Amygdala (tissue), 56 donors: ENCODE measurements around the gene ANKS4B.
"Not testable (repeated sequence)": the region's sequence is repeated elsewhere in the genome, so short reads cannot be mapped to it uniquely, and the experiment has no call there.

Experiments
- DNase-seq, 56 donors: peaks; one replicate each; lab custom pipeline; 2025; lab: John Stamatoyannopoulos, UW

The ANKS4B gene

DNA sequence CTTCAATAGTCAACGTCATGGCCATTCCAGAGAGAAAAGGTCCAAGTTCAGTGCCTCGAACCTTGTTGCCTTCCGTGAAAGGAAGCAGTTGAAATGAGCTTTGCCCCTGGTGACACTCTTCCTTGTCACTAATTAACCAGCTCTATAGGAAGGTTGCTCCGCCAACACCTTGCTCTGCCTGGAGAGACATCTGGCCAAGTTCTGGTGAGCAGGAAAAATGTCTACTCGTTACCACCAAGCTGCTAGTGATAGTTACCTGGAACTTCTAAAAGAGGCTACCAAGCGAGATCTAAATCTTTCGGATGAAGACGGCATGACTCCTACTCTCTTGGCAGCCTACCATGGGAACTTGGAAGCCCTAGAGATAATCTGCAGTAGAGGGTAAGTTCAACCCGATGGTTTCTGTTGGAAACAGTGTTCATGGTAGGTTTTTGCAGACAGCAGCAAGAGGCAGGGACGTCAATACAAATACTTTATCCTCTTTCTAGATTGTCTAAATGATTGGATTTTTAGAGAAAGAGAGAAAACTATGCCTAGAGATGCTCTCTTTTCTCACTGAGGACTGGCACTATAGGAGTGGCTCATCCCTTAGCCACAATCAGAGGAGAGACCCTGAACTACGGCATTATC is at the start of gene ANKS4B:
Gene ANKS4B (plus strand): TSS at position 179 of the 630 bp plus-strand sequence. CDS start 39 bp downstream, at position 218.
- DNase-seq: no peak

DNA sequence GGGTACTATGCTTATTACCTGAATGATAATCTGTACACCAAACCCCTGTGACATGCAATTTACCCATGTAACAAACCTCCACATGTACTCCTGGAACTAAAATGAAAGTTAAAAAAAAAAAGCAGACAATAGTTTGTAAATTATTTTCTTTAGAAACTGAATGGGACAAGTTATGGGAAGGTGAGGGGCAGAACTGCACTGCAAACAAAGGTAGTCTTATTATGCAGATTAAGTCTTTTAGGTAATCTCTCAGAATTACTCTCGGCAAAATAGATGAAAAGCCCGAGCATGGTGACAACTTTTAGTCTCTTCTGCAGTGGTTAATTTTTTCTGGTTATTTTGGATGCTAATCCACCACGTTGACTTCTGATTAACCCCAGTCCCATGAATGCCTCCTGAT is 49.5 kb upstream of the ANKS4B start:
- DNase-seq: no peak

DNA sequence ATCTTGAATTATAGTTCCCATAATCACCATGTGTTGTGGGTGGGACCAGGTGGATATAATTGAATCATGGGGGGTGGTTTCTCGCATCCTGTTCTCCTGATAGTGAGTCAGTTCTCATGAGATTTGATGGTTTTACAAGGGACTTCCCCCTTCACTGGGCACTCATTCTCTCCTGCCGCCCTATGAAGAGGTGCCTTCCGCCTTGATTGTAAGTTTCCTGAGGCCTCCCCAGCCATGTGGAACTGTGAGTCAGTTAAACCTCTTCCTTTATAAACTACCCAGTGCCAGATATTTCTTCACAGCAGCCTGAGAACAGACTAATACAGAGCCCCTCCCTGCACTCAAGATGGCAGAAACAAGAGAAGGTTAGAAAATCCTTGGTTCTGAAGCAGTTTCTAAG is 48.7 kb upstream of the ANKS4B start:
- DNase-seq: no peak

DNA sequence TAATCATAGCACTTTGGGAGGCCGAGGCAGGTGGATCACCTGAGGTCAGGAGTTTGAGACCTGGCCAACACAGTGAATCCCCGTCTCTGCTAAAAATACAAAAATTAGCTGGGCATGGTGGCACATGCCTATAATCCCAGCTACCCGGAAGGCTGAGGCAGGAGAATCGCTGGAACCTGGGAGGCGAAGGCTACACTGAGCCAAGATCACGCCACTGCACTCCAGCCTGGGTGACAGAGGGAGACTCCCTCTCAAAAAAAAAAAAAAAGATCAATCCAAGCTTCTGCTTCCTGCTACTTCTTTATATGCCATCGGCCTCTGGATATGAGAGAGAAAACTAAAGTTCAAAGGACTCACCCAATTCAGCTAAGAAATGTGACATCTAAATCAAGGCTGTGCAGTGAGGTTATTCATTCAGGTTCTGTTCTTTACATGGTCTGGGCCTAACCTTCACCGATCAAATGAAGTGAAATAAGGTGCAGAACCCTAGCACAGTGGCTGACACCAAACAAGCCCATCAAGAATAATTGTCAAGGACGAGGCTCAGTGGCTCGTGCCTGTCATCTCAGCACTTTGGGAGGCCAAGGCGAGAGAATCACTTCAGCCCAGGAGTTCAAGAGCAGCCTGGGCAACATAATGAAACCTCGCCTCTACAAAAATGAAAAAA is 47.7 kb upstream of the ANKS4B start:
- no peak for DNase-seq

DNA sequence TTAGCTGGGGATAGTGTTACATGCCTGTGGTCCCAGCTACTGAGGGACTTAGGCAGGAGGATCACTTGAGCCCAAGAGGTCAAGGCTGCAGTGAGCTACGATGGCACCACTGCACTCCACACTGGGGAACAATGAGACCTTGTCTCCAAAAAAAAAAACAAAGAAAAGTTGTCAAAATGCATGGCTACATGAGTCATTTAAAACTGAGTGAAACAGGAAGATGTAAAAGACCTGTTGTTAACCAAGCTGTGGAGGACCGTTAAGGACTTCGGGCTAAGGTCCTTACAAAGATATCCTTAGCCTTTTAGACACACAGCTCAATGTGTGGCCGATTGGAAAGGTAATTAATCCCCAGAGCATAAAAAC is 47.2 kb upstream of the ANKS4B start:
- DNase-seq: no peak

GRCh38 chr16:21189311-21189710 is 44.2 kb upstream of the ANKS4B start:
- DNase-seq: no peak

- DNase-seq: no peak
These were observed 43.5 kb upstream of the ANKS4B start for GRCh38 chr16:21190013-21190412.

- DNase-seq: no peak
These were observed 42.9 kb upstream of the ANKS4B start for GRCh38 chr16:21190599-21190998.

DNA sequence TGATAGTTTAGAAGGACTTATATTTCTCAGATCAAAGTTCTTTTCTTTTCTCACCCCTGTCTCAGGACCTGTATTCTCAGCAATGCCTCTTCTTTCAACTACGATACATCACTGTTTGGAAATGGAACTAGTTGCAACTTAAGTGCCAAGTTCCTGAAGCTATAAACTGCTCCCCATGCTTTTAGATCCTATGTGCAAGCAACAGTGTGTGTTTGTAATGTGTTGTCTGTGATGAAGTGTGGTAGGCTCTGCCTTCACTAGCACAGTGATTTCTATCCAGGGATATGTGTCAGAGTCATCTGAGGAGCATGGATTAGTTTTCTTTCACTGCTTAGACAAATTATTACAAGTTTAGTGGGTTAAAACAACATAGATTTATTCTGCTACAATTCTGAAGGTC is 40.5 kb upstream of the ANKS4B start:
- no peak for DNase-seq

DNA sequence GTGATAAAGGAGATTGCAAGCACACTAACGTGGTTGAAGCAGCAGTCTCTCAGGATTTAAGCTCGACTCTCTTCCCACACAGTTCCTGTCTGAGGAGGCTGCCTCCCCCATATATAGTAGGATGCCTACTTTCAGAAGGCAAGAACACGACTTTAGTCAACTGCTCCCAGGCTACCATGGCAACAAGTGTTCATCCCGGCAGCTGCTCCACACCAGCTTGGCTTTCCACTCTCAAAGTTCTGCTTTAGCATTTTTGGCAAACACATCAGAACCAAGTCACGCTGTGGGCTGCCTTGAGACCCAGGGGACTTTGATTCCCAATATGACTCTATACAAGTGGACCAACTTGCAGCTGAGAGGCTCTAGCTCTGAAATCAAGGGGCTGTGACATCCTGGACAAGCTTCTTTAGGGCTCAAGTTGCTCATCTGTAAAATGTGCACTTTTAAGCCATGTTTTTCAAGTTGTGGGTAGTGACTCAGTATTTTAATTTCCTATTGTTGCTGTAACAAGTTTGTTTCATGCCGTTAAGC is 38.7 kb upstream of the ANKS4B start:
- DNase-seq: peak in 30 of 56 donors; percentile 0 to 66 (median 12)

DNA sequence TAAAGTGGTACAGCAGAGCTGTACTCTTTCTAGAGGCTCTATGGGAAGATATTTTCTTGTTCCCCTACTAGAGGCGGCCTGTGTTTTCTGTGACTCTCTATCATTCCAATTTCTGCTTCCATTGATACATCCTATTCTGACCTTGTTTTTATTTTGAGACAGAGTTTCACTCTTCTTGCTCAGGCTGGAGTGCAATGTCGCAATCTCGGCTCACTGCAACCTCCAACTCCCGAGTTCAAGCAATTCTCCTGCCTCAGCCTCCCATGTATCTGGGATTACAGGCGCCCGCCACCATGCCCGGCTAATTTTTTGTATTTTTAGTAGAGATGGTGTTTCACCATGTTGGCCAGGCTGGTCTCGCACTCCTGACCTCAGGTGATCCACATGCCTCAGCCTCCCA is 38.2 kb upstream of the ANKS4B start:
- not testable (repeated sequence) for DNase-seq

GRCh38 chr16:21197112-21197511 is 36.4 kb upstream of the ANKS4B start:
- DNase-seq: no peak

- no peak for DNase-seq
These were observed 35.9 kb upstream of the ANKS4B start for GRCh38 chr16:21197621-21198020.

DNA sequence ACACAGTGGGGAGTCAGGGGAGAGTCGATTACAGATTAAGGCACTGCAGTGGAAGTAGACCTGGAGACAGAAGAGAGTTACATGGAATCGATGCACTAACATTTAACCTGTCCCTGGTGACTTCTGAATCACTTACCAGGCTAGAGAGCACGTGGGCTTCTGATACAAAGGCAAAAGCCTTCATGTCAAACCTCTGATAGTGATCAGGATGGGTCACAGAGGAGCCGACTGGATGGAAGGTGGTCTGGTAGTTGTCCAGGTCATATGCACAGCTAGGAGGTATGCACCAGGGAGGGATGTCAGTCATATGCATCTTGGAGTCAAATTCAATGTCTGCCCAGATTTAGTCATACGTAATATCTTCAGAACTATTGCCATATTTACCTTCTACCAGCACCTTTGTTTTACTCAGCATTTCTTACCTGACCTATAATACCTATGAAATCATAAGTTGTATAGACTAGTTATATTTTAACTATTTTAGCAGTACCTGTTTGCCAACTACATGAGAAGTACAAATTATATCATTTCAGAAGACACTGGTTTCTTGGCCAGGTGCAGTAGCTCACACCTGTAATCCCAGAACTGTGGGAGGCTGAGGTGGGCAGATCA is 33.8 kb upstream of the ANKS4B start:
- no peak for DNase-seq

DNA sequence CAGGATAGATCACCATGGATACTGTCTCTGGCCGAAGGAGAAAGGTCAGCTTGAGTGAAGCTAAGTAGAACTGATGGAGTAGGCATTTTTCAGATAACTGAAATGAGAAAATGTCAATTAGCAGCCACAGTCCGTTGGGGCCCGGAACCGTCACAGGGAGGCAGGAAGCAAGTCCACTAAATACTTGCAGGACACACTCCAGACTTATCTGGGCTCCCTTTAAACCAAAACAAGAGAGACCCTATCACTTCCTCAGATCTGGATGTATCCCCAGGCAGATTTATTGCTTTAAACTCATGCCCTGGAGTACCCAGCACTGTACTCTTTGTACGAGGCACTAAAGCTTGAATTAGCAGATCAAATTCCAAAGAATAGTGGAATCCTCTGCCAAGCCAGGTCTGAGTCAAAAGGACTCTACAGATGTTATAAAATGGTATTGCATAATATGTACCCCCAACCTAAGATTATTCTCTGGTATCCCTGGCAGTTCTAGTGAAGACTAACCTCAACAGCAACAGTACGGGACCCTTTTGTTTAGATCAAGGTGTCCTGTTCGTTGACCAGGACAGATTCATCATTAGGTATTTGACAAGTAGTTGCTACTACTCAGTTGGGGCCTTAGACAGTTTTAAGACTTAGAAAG is 30.2 kb upstream of the ANKS4B start:
- no peak for DNase-seq

DNA sequence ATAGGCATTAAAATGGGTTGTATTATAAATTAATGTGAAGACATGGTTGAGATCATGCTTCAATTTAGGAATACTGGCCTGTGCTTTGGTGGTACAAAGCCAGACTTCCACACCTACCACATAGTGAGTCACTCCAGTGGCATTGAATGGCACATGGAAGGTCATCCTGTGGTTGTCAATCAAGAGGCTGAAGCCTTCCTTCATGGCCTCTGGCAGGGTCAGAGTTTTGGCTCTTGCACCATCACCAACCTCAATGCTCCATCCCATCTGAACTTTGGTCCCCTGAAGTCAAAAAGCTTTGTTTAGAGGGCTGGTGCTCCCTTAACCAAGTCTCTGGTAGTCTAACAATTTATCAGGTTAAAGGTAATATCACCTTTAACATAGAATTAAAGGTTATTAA is 28.2 kb upstream of the ANKS4B start:
- no peak for DNase-seq

GRCh38 chr16:21206550-21206949 is 26.9 kb upstream of the ANKS4B start:
- no peak for DNase-seq

DNA sequence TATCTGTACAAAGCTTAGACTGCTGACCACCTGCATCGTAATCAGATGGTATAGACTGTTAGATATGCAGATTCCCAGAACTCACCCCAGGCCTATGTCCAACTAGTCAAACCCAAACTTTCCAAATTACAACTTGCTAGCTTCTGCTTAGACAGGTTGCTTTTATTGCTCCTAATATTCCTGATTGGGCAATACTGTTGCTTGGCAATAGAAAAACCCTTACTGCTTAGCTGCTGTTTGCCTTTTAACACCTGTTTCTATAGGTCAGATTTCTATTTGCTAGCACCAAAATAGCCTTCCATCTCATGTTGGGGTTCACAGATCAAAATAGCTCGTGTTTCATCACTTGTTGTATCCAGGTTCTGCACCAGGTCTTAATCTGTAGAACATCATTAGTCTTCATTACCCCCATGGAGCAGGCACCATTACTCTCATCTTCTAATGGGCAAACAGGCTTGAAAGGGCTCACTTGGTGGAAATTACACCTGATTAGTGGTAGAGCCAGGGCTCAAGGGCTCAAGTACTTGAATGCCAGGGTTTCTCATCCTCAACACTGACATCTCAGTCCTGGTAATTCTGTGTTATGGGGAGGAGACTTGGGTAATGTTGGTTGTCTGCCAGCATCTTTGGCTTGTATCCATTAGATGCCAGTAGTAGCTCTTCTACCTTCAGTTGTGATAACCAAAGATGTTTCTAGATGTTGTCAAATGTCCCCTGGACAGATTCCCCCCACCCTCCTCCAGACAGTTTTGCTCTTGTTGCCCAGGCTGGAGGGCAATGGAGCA is 24.9 kb upstream of the ANKS4B start:
- DNase-seq: no peak

DNA sequence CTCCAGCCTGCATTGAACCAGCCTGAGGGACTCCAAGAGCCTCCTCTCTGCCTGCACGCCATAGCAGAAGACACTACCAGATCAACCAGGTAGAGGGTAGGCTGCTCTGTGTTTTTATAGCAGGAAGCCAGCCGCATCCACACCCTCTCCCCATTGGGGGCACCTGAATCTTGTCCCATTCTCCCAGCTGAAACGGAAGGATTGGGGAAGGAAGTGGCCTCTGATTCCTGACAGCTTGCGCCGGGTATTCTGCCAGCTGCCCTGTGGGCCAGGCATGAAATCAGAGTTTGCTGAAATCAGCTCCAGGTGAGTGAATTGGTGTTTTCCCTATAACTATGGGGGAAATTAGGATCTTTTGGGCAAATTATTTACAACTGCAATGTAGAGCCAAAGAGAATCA is 22.0 kb upstream of the ANKS4B start, which contains the start of gene ZP2:
Gene ZP2 (minus strand): TSS at position 89 of the 400 bp plus-strand sequence. CDS start 27 bp downstream, at position 62.
- no peak for DNase-seq

GRCh38 chr16:21214086-21214485 is 19.4 kb upstream of the ANKS4B start:
- DNase-seq: no peak
